GM12892 (cell line): ENCODE measurements around the gene ITPR1.

Source experiments
- POLR2A ChIP-seq: IDR thresholded peaks from 2 replicates; pipeline ENCODE4 v1.6.1; 2011; ENCODE audit warnings: low read depth, low read length, control low read depth
- POLR2AphosphoS5 ChIP-seq: IDR thresholded peaks from 2 replicates; pipeline ENCODE4 v1.6.1; 2011; ENCODE audit warnings: low read depth, low read length, control low read depth
- TAF1 ChIP-seq: IDR thresholded peaks from 2 replicates; pipeline ENCODE4 v1.6.1; 2011; ENCODE audit warnings: low read depth, mild to moderate bottlenecking, control low read depth, low read length, borderline replicate concordance

GRCh38 chr3:4529876-4530588 is 36.9 kb downstream of the ITPR1 start:
- TF ChIP-seq POLR2A (no peak), POLR2AphosphoS5 (no peak), TAF1 (no peak)
